ENCODE measurements around the gene PRR23C.

DNA sequence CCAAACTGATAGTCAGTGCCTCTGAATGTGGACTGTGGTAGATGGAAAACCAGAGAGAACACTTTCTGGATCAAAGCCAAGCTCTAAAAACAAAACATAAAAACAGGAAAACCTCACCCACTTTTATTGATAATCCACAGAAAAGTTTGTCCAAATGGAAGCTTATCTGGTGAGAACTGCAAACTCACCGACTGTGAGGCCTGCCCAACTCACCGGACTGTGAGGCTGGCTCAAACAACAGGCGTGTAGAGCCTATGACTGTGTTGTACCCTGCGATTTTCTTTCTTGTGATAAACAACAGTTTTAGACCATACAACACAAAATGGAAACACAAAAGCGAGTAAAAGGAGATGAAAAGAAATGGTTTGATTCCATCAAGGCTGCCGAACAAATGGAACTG lies 7.2 kb downstream of the PRR23C start:
- TF ChIP-seq POLR2AphosphoS5 (IDR thresholded peaks at IDR 0.05; ENCODE audit: borderline replicate concordance, low read depth, low read length) (no peak), EZH2 (IDR thresholded peaks at IDR 0.05) (no peak)
